PC-3 (cell line): Measurements from ENCODE around the gene C1S. TPM values are rescaled to one million over a fixed set of nuclear protein-coding genes. Genes with fewer than 3 reads are reported as not detected.

Experiments used
- ATAC-seq: fragments of 200-7000 bp; cut with Tn5 transposase; 2 replicates; pipeline ENCODE4 v1.9.1; 2020; ENCODE audit warnings: mild to moderate bottlenecking, moderate library complexity
- BruUV-seq: library from RNA; stranded (reverse); fragments of 400-500 nt; replicated peaks from 2 replicates; lab custom pipeline; 2021; lab: Mats Ljungman, UMichigan
- CTCF ChIA-PET: fragments of 300-600 bp; sonication (Branson Sonifier 250); formaldehyde crosslinking; loops from one replicate; lab custom pipeline; 2022; ENCODE audit warnings: antibody characterized with exemption; lab: Charles Lee
- POLR2A ChIA-PET: fragments of 300-600 bp; sonication (Branson Sonifier 250); formaldehyde crosslinking; loops from one replicate; lab custom pipeline; 2022; ENCODE audit warnings: antibody characterized with exemption; ENCODE audit not compliant: unreplicated experiment; lab: Charles Lee
- DNase-seq: peaks from one replicate; pipeline ENCODE4 v3.0.0-alpha.2; 2015
- H2AFZ ChIP-seq: fragments of 300-600 bp; sonication (generic); 2 replicates; pipeline ENCODE4 v1.6.0; 2016; ENCODE audit warnings: antibody characterized with exemption, low read length
- H3F3A ChIP-seq: fragments of 300-600 bp; sonication (generic); one replicate; pipeline ENCODE4 v1.6.0; 2017; ENCODE audit warnings: antibody characterized with exemption, low read length, control low read depth, mild to moderate bottlenecking; ENCODE audit not compliant: unreplicated experiment
- H3K27ac ChIP-seq: fragments of 300-600 bp; sonication (generic); 2 replicates; pipeline ENCODE4 v1.5.1; 2016; ENCODE audit warnings: mild to moderate bottlenecking, low read length
- H3K27me3 ChIP-seq: fragments of 300-600 bp; sonication (generic); 2 replicates; pipeline ENCODE4 v1.6.1; 2016; ENCODE audit warnings: low read length, mixed read lengths
- H3K36me3 ChIP-seq: fragments of 300-600 bp; sonication (generic); 2 replicates; pipeline ENCODE4 v1.6.1; 2016; ENCODE audit warnings: low read depth, mixed run types, low read length, mixed read lengths
- H3K4me1 ChIP-seq: fragments of 300-600 bp; sonication (generic); 2 replicates; pipeline ENCODE4 v1.5.1; 2016; ENCODE audit warnings: low read length; ENCODE audit not compliant: insufficient read depth
- H3K4me2 ChIP-seq: fragments of 300-600 bp; sonication (generic); 2 replicates; pipeline ENCODE4 v1.6.0; 2016; ENCODE audit warnings: low read length
- H3K4me3 ChIP-seq: fragments of 300-600 bp; sonication (generic); 2 replicates; pipeline ENCODE4 v1.5.1; 2016; ENCODE audit warnings: mild to moderate bottlenecking, low read length, mixed read lengths
- H3K79me2 ChIP-seq: fragments of 300-600 bp; sonication (generic); 2 replicates; pipeline ENCODE4 v1.6.1; 2017; ENCODE audit warnings: low read length, mixed read lengths
- H3K9ac ChIP-seq: fragments of 300-600 bp; sonication (generic); 2 replicates; pipeline ENCODE4 v1.6.0; 2016; ENCODE audit warnings: mild to moderate bottlenecking, low read length
- H3K9me2 ChIP-seq: fragments of 300-600 bp; sonication (generic); replicated peaks from 2 replicates; pipeline ENCODE4 v1.6.1; 2016; ENCODE audit warnings: mixed run types, low read length, mixed read lengths
- H3K9me3 ChIP-seq: fragments of 300-600 bp; sonication (generic); 2 replicates; pipeline ENCODE4 v1.6.1; 2016; ENCODE audit warnings: low read length, mixed read lengths
- H4K20me1 ChIP-seq: fragments of 300-600 bp; sonication (generic); 2 replicates; pipeline ENCODE4 v1.6.1; 2016; ENCODE audit warnings: low read length, mixed read lengths
- EZH2 ChIP-seq: fragments of 300-600 bp; sonication (generic); IDR thresholded peaks from one replicate; pipeline ENCODE4 v1.6.1; 2017; ENCODE audit warnings: antibody characterized with exemption, mild to moderate bottlenecking, low read length; ENCODE audit not compliant: unreplicated experiment
- EZH2phosphoT487 ChIP-seq: fragments of 300-600 bp; sonication (generic); IDR thresholded peaks from 2 replicates; pipeline ENCODE4 v1.6.1; 2018; ENCODE audit warnings: mild to moderate bottlenecking, antibody characterized with exemption, low read length, borderline replicate concordance
- intact Hi-C: fragments of 100-400 bp; cut with micrococcal nuclease; formaldehyde crosslinking; loops from 2 replicates; pipeline ENCODE4 v1.9.0; 2023
- total RNA-seq: library from RNA; depleted of rRNA; stranded (reverse); fragments of >200 nt; gene quantifications from 2 replicates; pipeline ENCODE4 v1.2.3, GENCODE V29; 2014
- TF ChIP-seq, protein P1 (sequence below): fragments of 300-600 bp; sonication (generic); conservative IDR thresholded peaks from 2 replicates; pipeline ENCODE4 v1.5.1; 2017; ENCODE audit warnings: antibody characterized with exemption, low read depth, mild to moderate bottlenecking, low read length

C1S gene
- total RNA-seq, 1 experiment from 2014 or later = 2.9 TPM

DNA sequence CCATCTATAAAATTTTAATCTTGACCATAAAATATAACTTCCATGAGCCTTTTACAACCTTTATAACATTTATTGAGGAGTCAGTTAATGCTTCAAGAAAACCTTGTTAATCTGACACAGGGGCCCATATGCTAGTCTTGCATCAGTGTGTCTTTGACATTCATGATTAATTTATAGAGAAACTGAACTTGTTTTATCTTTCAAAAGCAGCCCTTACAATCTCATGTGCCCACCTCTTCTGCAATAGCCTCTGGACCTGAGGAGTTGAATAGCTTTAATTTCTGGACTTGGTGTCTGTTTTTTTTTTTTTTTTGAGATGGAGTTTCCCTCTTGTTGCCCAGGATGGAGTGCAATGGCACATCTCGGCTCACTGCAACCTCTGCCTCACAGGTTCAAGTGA is 33.7 kb upstream of the C1S start:
- Histone ChIP-seq H3K4me2 (no peak overlapping the region), H3K36me3 (no peaks in the 10 kb centered on the region), H3K27ac (no peak overlapping the region), H4K20me1 (no peaks in the 10 kb centered on the region), H3F3A (no peaks in the 10 kb centered on the region), H2AFZ (no peak overlapping the region), H3K9ac (no peak overlapping the region), H3K4me3 (no peak overlapping the region), H3K79me2 (no peaks in the 10 kb centered on the region), H3K4me1 (no peaks in the 10 kb centered on the region), H3K9me3 (no peaks in the 10 kb centered on the region), H3K27me3 (no peaks in the 10 kb centered on the region), H3K9me2 (no peaks in the 10 kb centered on the region)
- no peak for ATAC-seq
- CTCF ChIA-PET = no interaction called here
- TF ChIP-seq, protein P1, sequence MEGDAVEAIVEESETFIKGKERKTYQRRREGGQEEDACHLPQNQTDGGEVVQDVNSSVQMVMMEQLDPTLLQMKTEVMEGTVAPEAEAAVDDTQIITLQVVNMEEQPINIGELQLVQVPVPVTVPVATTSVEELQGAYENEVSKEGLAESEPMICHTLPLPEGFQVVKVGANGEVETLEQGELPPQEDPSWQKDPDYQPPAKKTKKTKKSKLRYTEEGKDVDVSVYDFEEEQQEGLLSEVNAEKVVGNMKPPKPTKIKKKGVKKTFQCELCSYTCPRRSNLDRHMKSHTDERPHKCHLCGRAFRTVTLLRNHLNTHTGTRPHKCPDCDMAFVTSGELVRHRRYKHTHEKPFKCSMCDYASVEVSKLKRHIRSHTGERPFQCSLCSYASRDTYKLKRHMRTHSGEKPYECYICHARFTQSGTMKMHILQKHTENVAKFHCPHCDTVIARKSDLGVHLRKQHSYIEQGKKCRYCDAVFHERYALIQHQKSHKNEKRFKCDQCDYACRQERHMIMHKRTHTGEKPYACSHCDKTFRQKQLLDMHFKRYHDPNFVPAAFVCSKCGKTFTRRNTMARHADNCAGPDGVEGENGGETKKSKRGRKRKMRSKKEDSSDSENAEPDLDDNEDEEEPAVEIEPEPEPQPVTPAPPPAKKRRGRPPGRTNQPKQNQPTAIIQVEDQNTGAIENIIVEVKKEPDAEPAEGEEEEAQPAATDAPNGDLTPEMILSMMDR = no peak
- no peak for TF ChIP-seq EZH2
- POLR2A ChIA-PET = no interaction called here
- intact Hi-C loops = no loop called here
- BruUV-seq = no TSS peak
- no peak for DNase-seq

DNA sequence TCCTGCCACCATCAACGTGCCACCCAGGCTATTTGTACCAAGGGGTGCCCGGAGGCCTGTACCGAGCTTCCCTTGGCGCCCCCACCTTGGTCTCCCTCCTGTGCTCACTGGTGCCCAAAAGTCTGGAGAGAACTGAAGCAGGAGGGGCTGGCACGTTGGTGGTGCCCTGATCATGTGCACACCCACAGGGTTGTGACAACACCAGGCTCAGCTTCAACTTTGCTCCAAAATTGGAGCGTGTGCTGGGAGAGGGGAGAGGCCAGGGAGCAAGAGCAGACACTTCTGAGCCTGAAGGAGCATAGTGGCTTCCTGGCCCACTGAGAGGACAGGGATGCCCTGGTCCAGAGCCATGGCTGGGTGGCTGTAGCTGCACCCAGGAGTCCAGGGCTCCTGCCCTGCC is 29.2 kb upstream of the C1S start:
- H3K9ac ChIP-seq = no peak overlapping the region
- ATAC-seq = no peak
- no peaks in the 10 kb centered on the region for H4K20me1 ChIP-seq
- CTCF ChIA-PET = no interaction called here
- no TSS peak for BruUV-seq
- no peak overlapping the region for H3K27ac ChIP-seq
- DNase-seq = no peak
- no peaks in the 10 kb centered on the region for H3K27me3 ChIP-seq
- intact Hi-C loops = no loop called here
- H3K4me1 ChIP-seq = no peaks in the 10 kb centered on the region
- H3K9me2 ChIP-seq = no peaks in the 10 kb centered on the region
- no peaks in the 10 kb centered on the region for H3F3A ChIP-seq
- POLR2A ChIA-PET = no interaction called here
- no peaks in the 10 kb centered on the region for H3K36me3 ChIP-seq
- no peak overlapping the region for H2AFZ ChIP-seq
- no peak overlapping the region for H3K4me3 ChIP-seq
- no peak overlapping the region for H3K4me2 ChIP-seq
- TF ChIP-seq, protein P1 = no peak
- no peak for TF ChIP-seq EZH2phosphoT487
- TF ChIP-seq EZH2 = no peak
- no peaks in the 10 kb centered on the region for H3K9me3 ChIP-seq
- no peaks in the 10 kb centered on the region for H3K79me2 ChIP-seq

DNA sequence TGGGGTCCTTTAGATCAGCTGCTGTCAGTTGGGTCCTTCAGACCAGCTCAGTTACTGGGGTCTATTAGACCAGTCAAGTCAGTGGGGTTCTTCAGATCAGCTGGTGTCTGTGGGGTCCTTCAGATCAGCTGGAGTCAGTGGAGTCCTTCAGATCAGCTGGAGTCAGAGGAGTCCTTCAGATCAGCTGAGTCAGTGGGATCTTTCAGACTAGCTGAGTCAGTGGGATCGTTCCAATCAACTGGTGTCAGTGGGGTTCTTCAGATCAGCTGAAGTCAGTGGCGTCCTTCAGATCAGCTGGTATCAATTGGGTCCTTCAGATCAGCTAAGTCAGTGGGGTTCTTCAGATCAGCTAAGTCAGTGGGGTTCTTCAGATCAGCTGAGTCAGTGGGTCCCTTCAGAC is 27.5 kb upstream of the C1S start:
- H3K4me3 ChIP-seq = no peak overlapping the region
- no TSS peak for BruUV-seq
- no peak overlapping the region for H3K9ac ChIP-seq
- H3K4me2 ChIP-seq = no peak overlapping the region
- no peaks in the 10 kb centered on the region for H4K20me1 ChIP-seq
- no peaks in the 10 kb centered on the region for H3K9me3 ChIP-seq
- DNase-seq (no peak), ATAC-seq (no peak)
- H3K79me2 ChIP-seq = no peaks in the 10 kb centered on the region
- TF ChIP-seq EZH2 (no peak), EZH2phosphoT487 (no peak)
- TF ChIP-seq, protein P1 = no peak
- H3K9me2 ChIP-seq = no peaks in the 10 kb centered on the region
- H3K36me3 ChIP-seq = no peaks in the 10 kb centered on the region
- no peaks in the 10 kb centered on the region for H3K27me3 ChIP-seq
- H3F3A ChIP-seq = no peaks in the 10 kb centered on the region
- ChIA-PET POLR2A (no interaction called here), CTCF (no interaction called here)
- H2AFZ ChIP-seq = no peak overlapping the region
- H3K4me1 ChIP-seq = no peaks in the 10 kb centered on the region
- intact Hi-C loops = no loop called here
- no peak overlapping the region for H3K27ac ChIP-seq
